Gastroesophageal sphincter (tissue), 4 donors: ENCODE results near the gene CHRND. TPM values are rescaled to one million over a fixed set of nuclear protein-coding genes. Genes with fewer than 3 reads are reported as not detected.

ENCODE experiments used
- ATAC-seq: fragments of 150-250 bp; one replicate; pipeline ENCODE4 v1.9.1; 2016; ENCODE audit warnings: mild to moderate bottlenecking, moderate library complexity
- H3K27ac ChIP-seq, 4 donors: fragments of 200-600 bp; sonication (generic) in 3 of 4; 1 replicate in 3 of 4; 2 replicates in 1 of 4; pipeline ENCODE4 v1.5.1; 2016 to 2019
- H3K27me3 ChIP-seq: fragments of 200-600 bp; sonication (generic); one replicate; pipeline ENCODE4 v1.5.1; 2019
- H3K36me3 ChIP-seq, 2 donors: fragments of 200-600 bp; sonication (generic); one replicate each; pipeline ENCODE4 v1.5.1; 2019; ENCODE audit warnings: control low read depth in 1 of 2
- H3K4me1 ChIP-seq, 3 donors: fragments of 200-600 bp; sonication (generic); 1 replicate in 2 of 3; 2 replicates in 1 of 3; pipeline ENCODE4 v1.5.1; 2016 to 2019; ENCODE audit warnings: control low read depth in 2 of 3
- H3K4me3 ChIP-seq, 2 donors: fragments of 200-600 bp; sonication (generic); one replicate each; pipeline ENCODE4 v1.5.1; 2019; ENCODE audit warnings: mild to moderate bottlenecking in 1 of 2, moderate library complexity in 1 of 2
- H3K9me3 ChIP-seq, 3 donors: fragments of 200-600 bp; sonication (generic); one replicate each; pipeline ENCODE4 v1.5.1; 2017 to 2019; ENCODE audit warnings: control low read depth in 2 of 3
- EP300 ChIP-seq: sonication (generic); formaldehyde crosslinking; IDR thresholded peaks from one replicate; pipeline ENCODE4 v1.6.1; 2017; ENCODE audit warnings: antibody characterized with exemption, mild to moderate bottlenecking
- POLR2A ChIP-seq, 2 donors: fragments of 450-650 bp; IDR thresholded peaks; one replicate each; pipeline ENCODE4 v1.6.1; 2017; ENCODE audit warnings: antibody characterized with exemption in 2 of 2, mild to moderate bottlenecking in 2 of 2, moderate library complexity in 1 of 2
- POLR2AphosphoS5 ChIP-seq: sonication (generic); formaldehyde crosslinking; IDR thresholded peaks from one replicate; pipeline ENCODE4 v1.6.1; 2017; ENCODE audit warnings: antibody characterized with exemption
- WGBS, 2 donors: methylation state at CpG; one replicate each; pipeline ENCODE4 v1.1.5; 2018; ENCODE audit warnings: low coverage in 1 of 2; 5-methylcytosine and 5-hydroxymethylcytosine counted together
- total RNA-seq, 4 donors: library from RNA; depleted of rRNA; stranded (reverse); fragments of >200 nt; gene quantifications; one replicate each; pipeline ENCODE4 v1.1.0, GENCODE V29; 2016
- TF ChIP-seq, protein P1 (sequence below), 4 experiments: fragments of 200-600 bp in 2 of 4; fragments of 450-650 bp in 2 of 4; sonication (generic) in 1 of 4; IDR thresholded peaks; one replicate each; pipeline ENCODE4 v1.5.1; 2017 to 2019; ENCODE audit warnings: antibody characterized with exemption in 4 of 4, mild to moderate bottlenecking in 2 of 4, moderate library complexity in 2 of 4

Gene CHRND
- total RNA-seq, 4 donors from 2014 or later = not detected

- H3K36me3 ChIP-seq = no peaks in the 10 kb centered on the region
- TF ChIP-seq POLR2AphosphoS5 (no peak), EP300 (no peak), POLR2A (IDR thresholded peaks at IDR 0.05) (no peak)
- TF ChIP-seq, protein P1, sequence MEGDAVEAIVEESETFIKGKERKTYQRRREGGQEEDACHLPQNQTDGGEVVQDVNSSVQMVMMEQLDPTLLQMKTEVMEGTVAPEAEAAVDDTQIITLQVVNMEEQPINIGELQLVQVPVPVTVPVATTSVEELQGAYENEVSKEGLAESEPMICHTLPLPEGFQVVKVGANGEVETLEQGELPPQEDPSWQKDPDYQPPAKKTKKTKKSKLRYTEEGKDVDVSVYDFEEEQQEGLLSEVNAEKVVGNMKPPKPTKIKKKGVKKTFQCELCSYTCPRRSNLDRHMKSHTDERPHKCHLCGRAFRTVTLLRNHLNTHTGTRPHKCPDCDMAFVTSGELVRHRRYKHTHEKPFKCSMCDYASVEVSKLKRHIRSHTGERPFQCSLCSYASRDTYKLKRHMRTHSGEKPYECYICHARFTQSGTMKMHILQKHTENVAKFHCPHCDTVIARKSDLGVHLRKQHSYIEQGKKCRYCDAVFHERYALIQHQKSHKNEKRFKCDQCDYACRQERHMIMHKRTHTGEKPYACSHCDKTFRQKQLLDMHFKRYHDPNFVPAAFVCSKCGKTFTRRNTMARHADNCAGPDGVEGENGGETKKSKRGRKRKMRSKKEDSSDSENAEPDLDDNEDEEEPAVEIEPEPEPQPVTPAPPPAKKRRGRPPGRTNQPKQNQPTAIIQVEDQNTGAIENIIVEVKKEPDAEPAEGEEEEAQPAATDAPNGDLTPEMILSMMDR (IDR thresholded peaks at IDR 0.05) = no peak
- 44% methylated on average over 4 of the region's 10 CpGs; no CpG with 5 or more reads in 1 of the 2 donors for WGBS, 2 donors
- peaks cover 0 to 23% (median 3%) of the 10 kb centered on the region in 3 donors for H3K4me1 ChIP-seq
- no peaks in the 10 kb centered on the region for H3K9me3 ChIP-seq
- H3K4me3 ChIP-seq = no peak overlapping the region
- peaks cover 22% of the 10 kb centered on the region for H3K27me3 ChIP-seq
- ATAC-seq = no peak
- H3K27ac ChIP-seq = no peak overlapping the region
Observed at GRCh38 chr2:232505856-232506255, 20.1 kb upstream of the CHRND start.

DNA sequence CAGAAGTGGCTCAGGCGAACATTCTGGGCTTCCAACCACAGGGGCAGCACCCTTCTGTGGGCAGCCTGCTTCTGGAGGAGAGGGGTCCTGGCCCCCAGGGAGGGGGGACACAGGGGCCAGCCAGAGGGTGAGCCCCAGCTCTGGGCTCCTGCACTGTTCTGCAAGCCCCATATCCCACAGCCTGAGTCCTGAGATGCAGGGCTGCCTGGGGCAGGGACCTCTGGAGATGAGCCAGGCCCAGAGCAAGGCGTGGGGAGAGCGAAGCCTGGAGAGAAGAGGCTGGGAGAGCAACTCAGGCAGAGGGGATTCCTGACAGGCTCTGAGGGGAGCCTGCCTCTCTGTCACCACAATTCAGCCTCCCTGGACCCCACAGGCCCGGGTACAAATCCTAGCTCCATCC is 19.3 kb upstream of the CHRND start:
- H3K9me3 ChIP-seq = no peaks in the 10 kb centered on the region
- no peak for TF ChIP-seq POLR2A (IDR thresholded peaks at IDR 0.05)
- no peak for TF ChIP-seq POLR2AphosphoS5
- TF ChIP-seq EP300 = no peak
- TF ChIP-seq, protein P1 (IDR thresholded peaks at IDR 0.05) = no peak
- H3K27me3 ChIP-seq = peaks cover 29% of the 10 kb centered on the region
- ATAC-seq = no peak
- no peak overlapping the region for H3K4me3 ChIP-seq
- peaks cover 0 to 23% (median 3%) of the 10 kb centered on the region in 3 donors for H3K4me1 ChIP-seq
- no peaks in the 10 kb centered on the region for H3K36me3 ChIP-seq
- no CpG with 5 or more reads among the region's 4 CpGs for WGBS, 2 donors
- H3K27ac ChIP-seq = no peak overlapping the region

- WGBS, 2 donors = 70 to 83% methylated on average over 1 to 2 of the region's 7 CpGs
- no peaks in the 10 kb centered on the region for H3K9me3 ChIP-seq
- H3K27me3 ChIP-seq = peaks cover 36% of the 10 kb centered on the region
- ATAC-seq = no peak
- H3K27ac ChIP-seq = no peak overlapping the region
- TF ChIP-seq, protein P1 (IDR thresholded peaks at IDR 0.05) = no peak
- TF ChIP-seq POLR2AphosphoS5 = no peak
- no peak for TF ChIP-seq EP300
- TF ChIP-seq POLR2A (IDR thresholded peaks at IDR 0.05) = no peak
- peaks cover 0 to 8% (median 0%) of the 10 kb centered on the region in 3 donors for H3K4me1 ChIP-seq
- no peaks in the 10 kb centered on the region for H3K36me3 ChIP-seq
- no peak overlapping the region for H3K4me3 ChIP-seq
Observed at GRCh38 chr2:232508251-232508650, 17.7 kb upstream of the CHRND start.

DNA sequence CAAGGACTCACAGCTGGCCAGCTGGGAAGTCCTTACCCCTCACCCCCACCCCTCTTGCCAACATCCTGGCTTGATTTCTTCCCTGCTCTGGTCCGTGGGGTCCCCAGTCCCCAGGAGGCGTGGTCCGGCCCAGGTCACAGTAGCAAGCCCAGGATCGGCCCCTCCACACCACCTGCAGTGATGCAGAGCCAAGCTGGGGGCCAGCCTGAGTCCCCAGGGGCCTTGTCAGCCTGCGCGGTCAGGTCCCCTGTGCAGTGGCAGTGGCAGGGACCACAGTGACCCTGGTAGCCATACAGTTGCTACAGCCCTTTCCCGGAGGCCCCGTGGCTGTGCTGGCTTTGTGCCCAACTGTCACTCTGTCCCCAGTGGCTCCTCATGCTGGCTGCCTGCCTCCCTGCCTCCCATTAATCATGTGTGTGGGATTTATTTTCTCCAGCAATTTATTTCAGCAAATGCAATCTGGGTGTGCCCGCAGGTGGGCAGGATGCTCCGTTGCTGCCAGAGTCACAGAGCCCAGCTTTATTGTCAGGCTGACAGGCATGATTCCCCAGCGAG is 14.5 kb upstream of the CHRND start:
- no peak for ATAC-seq
- 49% methylated on average over 2 of the region's 11 CpGs; no CpG with 5 or more reads in 1 of the 2 donors for WGBS, 2 donors
- no peak overlapping the region for H3K27ac ChIP-seq
- H3K36me3 ChIP-seq = no peaks in the 10 kb centered on the region
- peaks cover 19% of the 10 kb centered on the region for H3K27me3 ChIP-seq
- no peaks in the 10 kb centered on the region for H3K9me3 ChIP-seq
- H3K4me1 ChIP-seq = no peaks in the 10 kb centered on the region
- no peak overlapping the region for H3K4me3 ChIP-seq
- TF ChIP-seq, protein P1 (IDR thresholded peaks at IDR 0.05) = no peak

DNA sequence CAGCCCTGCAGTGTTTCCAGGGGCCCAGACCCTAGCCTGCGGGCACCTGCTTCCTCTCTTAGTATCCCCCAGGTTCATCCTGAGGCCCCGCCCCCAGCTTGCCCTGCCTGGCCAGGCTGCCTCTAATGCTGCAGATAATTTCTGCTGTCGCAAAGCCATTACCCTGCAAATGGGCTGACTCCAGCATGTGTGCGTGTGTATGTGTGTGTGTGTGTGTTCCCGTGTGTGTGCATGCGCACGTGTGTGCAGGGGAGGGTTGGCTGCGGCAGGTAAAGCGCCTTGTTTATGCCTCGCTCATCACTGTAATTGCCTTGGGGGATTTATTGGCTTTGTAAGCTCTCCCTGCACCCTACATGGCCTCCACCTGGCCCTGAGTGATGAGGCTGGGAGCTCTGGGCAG is 13.4 kb upstream of the CHRND start:
- TF ChIP-seq POLR2AphosphoS5 (no peak), EP300 (no peak), POLR2A (IDR thresholded peaks at IDR 0.05) (no peak)
- TF ChIP-seq, protein P1 (IDR thresholded peaks at IDR 0.05) = no peak
- H3K36me3 ChIP-seq = no peaks in the 10 kb centered on the region
- no peak overlapping the region for H3K27ac ChIP-seq
- no peaks in the 10 kb centered on the region for H3K9me3 ChIP-seq
- no peak overlapping the region for H3K4me3 ChIP-seq
- 90% methylated on average over 2 of the region's 10 CpGs; no CpG with 5 or more reads in 1 of the 2 donors for WGBS, 2 donors
- no peaks in the 10 kb centered on the region for H3K4me1 ChIP-seq
- ATAC-seq = no peak
- peaks cover 19% of the 10 kb centered on the region for H3K27me3 ChIP-seq
